HG02885 (cell line): ENCODE measurements around the gene GTPBP10.
"Not testable (repeated sequence)": the region's sequence is repeated elsewhere in the genome, so short reads cannot be mapped to it uniquely, and the experiment has no call there.

Experiments used
- ATAC-seq: cut with Tn5 transposase; IDR thresholded peaks from one replicate; pipeline ENCODE4 v1.9.1; 2021; ENCODE audit warnings: mild to moderate bottlenecking; ENCODE audit not compliant: unreplicated experiment, poor library complexity

Gene GTPBP10

DNA sequence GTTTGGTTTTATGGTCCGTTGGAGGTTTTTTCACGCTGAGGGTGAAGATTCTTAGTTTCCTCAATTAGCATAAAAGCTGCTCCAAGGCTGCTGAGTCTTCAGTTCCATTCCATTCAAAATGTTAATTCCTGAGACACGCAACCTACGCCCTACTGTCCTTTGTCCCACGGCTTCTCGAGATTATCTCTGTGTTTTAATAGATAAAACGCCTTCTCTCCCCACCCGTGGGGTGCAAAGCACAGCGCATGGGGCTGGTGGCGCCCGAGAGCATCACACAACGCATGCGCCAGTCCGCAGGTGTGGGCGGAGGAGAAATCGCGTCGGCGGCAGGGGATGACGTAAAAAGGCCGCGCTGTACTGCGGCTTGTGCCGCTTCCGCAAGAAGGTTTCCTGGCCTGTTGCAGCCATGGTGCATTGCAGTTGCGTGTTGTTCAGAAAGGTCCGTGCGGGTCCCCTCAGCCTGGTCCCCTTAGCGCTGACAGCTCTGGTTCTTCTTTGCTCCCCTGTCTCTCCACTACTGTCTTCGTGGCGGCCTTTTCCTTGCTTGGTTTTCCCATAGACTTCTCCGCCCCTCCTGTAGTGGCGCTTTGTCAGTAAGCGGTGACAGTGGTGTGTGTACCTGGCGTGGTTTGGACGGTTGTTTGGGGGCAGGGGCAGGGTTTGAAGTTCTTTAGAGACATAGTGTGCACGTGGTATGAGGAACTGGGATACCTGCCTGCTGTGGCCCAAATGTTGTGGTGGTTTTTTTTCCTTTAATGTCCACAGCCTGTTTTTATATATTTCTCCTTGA, at the start of gene GTPBP10:
GTPBP10 (plus strand) TSS at position 381 of the 790 bp plus-strand sequence; CDS start at position 407, 26 bp downstream.
- ATAC-seq, result peak; percentile 94

DNA sequence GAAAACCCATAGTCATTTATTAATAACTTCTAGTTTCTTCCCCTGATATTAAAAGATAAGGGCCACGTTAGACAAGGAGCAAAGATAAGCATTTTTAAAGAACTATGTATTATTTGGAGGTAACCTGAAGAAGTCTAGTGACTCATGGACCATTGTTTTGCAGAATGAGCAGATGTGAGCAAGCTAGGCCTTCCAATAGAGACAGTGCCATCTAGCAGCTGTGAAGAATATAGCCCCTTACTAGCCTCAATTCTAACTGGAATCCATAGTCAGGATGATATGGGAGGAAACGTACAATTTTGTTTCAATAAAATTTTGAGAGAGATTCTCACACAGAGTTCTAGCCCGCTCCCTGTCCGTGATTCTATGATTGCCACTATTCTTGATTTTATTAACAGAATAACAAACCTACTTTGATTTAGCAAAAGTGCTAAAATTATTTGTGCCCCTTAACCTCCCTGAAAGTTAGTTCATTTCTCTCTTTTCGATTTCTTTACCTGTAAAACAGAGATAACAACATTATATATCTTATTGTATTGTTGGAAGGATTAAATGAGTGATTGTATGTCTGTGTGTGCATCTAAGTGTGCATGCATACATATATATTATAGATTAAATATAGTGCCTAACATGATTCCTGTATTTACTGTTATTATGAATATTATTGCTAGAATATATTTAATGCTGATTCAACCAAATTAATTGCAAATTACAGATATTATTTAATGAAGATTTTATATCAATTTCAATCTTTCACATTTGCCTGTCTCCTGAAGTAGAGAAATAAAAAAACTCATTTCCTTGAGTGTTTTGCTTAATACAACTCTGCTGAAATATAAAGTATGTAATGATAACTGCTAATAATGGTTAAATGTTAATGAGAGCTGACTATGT, 48.1 kb upstream of the GTPBP10 start:
- ATAC-seq, result peak; percentile 96

- ATAC-seq, result no peak
These were observed 43.3 kb upstream of the GTPBP10 start for GRCh38 chr7:90303241-90303640.

DNA sequence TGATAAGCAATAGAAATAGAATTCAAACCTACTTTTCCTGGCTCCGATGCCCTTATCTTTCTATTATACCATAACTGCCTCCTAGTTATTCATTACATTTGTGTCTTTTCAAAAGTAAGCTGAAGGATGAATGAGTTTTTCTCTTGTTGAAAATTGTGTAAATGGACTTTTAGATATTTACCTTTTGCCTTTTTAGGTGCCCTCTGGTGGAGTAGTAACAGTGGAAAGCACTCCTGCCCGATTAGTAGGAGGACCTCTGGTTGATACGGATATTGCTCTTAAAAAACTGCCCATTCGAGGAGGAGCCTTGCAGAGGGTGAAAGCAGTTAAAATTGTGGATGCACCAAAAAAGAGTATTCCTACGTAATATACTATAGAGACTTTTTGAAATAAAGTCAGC, 36.6 kb upstream of the GTPBP10 start:
- ATAC-seq, result no peak

DNA sequence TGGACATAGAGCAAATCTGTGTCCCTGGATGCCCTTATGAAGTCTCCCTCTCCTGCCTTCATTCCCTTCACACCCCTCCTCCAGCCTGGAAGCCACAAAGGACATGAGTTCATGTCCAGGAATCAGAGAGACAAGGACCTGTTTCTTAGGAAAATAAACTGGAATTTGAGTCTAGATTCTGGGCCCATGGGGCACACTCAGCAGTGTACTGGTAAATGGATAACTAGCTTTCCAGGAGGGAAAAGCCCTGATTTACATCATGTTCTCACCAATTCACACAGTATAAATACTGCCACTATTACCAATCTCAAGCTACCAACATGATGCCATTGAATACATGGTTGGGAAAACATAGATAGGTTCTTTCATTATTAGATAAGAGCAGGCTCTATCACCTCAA, 35.3 kb upstream of the GTPBP10 start:
- ATAC-seq, result no peak

DNA sequence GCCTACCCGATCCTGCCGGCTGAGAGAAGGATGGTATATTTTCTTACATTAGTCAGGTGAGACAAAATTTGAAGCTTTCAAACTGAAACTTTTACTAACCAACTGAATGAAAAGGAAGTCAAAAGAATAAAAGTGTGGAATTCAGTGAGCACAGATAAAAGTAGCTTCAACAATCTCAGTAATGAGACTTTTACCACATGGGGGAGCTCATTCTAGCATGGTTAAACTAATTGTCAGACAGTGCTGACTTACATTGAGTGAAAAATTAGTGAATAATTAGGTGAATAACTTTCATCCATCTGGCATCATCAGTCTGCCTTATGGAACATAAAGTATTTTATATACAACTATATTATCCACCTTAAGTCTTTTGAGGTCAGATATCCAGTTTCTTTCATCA, 33.8 kb upstream of the GTPBP10 start:
- peak; percentile 48 for ATAC-seq

DNA sequence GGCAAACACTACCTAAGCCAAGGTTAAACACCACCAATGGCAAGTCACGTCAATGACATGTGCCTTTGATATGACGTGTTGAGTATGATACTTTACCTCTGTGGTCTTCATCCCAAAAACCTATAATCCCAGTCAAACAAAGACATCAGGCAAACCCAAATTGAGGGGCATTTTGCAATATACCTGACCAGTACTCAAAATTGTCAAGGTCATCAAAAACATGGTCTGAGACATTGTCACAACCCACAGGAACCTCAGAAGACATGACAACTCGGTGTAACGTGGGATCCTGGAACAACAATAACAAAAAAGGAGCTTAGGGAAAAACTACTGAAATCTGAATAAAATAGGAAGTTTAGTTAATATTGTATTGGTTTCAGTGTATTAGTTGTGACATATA, 32.6 kb upstream of the GTPBP10 start:
- no peak for ATAC-seq

DNA sequence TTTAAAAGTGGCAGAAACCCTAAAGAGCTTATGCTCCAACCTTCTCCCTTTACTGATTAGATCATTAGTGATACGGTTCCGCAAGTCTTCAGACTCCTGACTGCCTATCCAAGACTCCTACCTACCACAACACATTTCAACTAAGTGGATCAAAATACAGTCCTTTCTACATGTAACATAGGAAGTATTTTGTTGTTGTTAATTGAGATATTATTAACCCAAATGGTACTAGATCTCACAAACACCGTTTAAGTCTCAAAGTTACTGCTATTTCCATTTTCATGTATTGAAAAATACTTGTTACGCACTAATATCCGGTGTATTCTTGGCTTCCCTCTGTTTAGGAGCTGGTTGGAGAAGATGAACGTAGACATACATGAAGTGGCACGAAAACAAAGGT, 26.5 kb upstream of the GTPBP10 start:
- no peak for ATAC-seq

DNA sequence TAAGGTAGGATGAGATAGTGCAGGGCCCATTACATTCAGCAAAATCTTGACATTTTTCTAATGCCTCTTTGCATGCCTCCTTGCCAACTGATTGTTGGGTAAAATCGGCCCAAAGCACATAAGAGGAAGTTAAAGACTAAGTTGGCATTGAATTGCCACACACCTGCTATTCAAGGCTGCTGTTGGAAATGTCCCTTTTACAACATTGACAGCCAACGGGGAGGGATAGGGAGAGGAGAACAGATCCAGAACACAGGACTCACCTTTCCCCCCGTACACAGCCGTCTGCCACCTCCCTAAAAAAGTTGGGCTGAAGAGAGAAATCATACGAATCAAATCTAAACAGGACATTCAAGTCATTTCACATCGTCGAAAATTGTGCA, 26.1 kb upstream of the GTPBP10 start:
- no peak for ATAC-seq

- ATAC-seq, result no peak
These were observed 25.6 kb upstream of the GTPBP10 start, which contains the start of gene FAM237B for GRCh38 chr7:90320801-90321494. FAM237B (minus strand) TSS chr7:90321304; CDS start chr7:90319748, 1,556 bp downstream.

- no peak for ATAC-seq
These were observed 23.7 kb upstream of the GTPBP10 start for GRCh38 chr7:90322837-90323236.

DNA sequence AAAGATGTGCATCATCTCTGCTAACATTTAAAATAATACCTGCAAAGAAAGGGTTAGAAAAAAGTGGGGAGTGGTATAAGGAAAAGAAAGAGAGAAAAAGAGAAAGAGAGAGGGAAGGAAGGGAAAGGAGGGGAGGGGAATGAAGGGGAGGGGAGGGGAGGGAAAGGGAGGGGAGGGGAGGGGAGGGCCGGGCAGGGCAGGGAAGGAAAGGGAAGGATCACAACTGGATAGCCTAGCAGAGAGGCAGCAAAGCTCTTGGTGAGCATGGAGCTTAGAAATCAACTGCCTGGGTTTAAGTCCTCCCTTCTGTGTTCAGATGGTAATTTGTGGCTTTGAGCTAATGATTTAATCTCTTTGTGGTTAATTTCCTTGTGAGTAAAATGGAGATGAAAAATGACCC, 20.0 kb upstream of the GTPBP10 start:
- ATAC-seq, result no peak

- ATAC-seq, result no peak
These were observed 12.2 kb upstream of the GTPBP10 start for GRCh38 chr7:90334193-90334843.

DNA sequence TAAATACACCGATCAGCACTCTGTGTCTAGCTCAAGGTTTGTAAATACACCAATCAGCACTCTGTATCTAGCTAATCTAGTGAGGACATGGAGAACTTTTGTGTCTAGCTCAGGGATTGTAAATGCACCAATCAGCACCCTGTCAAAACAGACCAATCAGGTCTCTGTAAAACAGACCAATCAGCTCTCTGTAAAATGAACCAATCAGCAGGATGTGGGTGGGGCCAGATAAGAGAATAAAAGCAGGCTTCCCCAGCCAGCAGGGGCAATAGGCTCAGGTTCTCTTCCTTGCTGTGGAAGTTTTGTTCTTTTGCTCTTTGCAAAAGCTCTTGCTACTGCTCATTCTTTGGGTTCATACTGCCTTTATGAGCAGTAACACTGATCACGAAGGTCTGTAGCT, 11.6 kb upstream of the GTPBP10 start:
- ATAC-seq, result not testable (repeated sequence)

GRCh38 chr7:90337106-90337505, 9.4 kb upstream of the GTPBP10 start:
- ATAC-seq, result peak; percentile 38

DNA sequence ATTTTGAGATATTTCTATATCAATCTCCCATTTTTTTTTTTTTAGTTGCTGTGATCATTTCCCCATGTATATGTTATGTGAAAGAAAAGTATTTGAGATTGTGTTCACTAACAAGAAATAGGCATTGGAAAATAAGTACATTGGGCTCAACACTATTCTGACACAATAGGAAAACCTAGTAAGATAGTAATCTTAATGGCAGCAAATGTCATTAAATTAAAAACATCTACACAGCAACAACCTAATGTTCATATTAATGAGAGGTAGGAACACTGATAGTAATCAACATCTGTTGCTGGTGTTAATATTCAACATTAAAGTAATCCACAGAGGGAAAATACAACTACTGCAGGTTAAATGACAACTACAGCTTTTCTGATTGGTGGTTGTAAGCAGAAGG, 1.5 kb upstream of the GTPBP10 start:
- no peak for ATAC-seq

DNA sequence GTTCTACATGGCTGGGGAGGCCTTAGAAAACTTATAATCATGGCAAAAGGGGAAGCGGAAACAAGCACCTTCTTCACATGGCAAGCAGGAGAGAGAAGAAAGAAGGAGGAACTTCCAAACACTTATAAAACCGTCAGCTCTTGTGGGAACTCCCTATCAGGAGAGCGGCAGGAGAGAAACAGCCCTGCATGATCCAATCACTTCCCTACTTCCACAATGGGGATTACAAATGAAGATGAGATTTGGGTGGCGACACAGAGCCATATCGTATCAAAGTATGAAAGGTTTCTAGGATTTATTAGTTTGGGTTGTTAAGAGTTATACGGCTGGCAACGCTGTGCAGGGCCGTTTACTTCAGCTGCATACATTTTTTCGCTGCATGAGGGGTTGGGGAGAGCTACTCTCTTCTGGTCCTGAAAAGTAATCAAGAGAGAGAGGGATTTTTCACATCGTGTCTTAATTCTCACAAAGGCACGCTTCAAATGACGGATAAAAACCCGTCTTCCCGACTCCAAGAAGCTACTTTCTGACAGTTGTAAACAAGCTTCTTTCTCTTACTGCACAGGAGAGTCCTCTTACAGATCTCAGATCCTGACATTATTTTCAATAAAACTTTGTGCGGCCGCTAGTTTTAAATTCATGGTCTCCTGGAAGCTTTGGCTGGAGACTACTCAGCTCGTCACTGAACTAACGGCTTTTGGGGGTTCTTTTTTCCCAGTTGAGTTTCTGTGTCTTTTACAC, 751 bp upstream of the GTPBP10 start:
- peak; percentile 14 for ATAC-seq

DNA sequence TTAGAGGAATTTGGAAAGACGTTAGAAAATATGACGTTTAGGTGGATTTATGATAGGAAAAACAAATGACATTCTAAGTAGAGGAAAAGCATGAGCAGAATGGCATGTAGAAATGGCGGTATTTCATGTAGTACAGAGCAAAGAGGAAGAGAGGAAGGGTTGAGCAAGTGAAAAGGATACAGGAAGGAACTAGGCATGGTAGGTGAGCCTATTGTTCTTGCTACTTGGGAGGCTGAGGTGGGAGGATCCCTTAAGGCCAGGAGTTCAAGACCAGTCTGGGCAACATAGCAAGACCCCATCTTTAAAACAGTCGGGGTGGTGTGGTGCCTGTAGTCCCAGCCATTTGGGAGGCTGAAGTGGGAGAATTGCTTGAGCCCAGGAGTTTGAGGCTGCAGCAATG, 1.2 kb downstream of the GTPBP10 start:
- ATAC-seq, result no peak

GRCh38 chr7:90349305-90349704, 2.8 kb downstream of the GTPBP10 start:
- ATAC-seq, result no peak

DNA sequence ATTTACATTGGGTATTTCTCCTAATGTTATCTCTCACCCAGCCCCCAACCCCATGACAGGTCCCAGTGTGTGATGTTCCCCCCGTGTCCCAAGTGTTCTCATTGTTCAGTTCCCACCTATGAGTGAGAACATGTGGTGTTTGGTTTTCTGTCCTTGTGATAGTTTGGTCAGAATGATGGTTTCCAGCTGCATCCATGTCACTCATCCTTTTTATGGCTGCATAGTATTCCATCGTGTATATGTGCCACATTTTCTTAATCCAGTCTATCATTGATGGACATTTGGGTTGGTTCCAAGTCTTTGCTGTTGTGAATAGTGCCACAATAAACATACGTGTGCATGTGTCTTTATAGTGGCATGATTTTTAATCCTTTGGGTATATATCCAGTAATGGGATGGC, 3.5 kb downstream of the GTPBP10 start:
- not testable (repeated sequence) for ATAC-seq
